Neural progenitor cell (in vitro differentiated cells): Measurements from ENCODE around the gene PCCA. TPM values are rescaled to one million over a fixed set of nuclear protein-coding genes. Genes with fewer than 3 reads are reported as not detected.

Experiments used
- DNase-seq: peaks from one replicate; pipeline ENCODE4 v3.0.0-alpha.2; 2016; ENCODE audit warnings: low spot score
- H2AFZ ChIP-seq: fragments of 200-600 bp; sonication (generic); replicated peaks from 2 replicates; pipeline ENCODE4 v1.6.1; 2016; ENCODE audit warnings: antibody characterized with exemption
- H3F3A ChIP-seq: fragments of 200-600 bp; sonication (generic); 2 replicates; pipeline ENCODE4 v1.6.1; 2016; ENCODE audit warnings: antibody characterized with exemption, low read depth
- H3K27ac ChIP-seq: fragments of 200-600 bp; sonication (generic); 2 replicates; pipeline ENCODE4 v1.5.1; 2016; ENCODE audit warnings: mild to moderate bottlenecking
- H3K27me3 ChIP-seq: fragments of 200-600 bp; sonication (generic); 2 replicates; pipeline ENCODE4 v1.6.1; 2016; ENCODE audit warnings: mild to moderate bottlenecking, moderate library complexity
- H3K36me3 ChIP-seq: fragments of 200-600 bp; sonication (generic); 2 replicates; pipeline ENCODE4 v1.5.1; 2016
- H3K4me1 ChIP-seq: fragments of 200-600 bp; sonication (generic); 2 replicates; pipeline ENCODE4 v1.6.1; 2016; ENCODE audit warnings: mixed run types
- H3K4me2 ChIP-seq: fragments of 200-600 bp; sonication (generic); 2 replicates; pipeline ENCODE4 v1.6.1; 2016
- H3K4me3 ChIP-seq: fragments of 200-600 bp; sonication (generic); 2 replicates; pipeline ENCODE4 v1.5.1; 2016
- H3K79me2 ChIP-seq: fragments of 200-600 bp; sonication (generic); 2 replicates; pipeline ENCODE4 v1.6.1; 2016; ENCODE audit warnings: low read depth
- H3K9ac ChIP-seq: fragments of 200-600 bp; sonication (generic); 2 replicates; pipeline ENCODE4 v1.6.1; 2016
- H3K9me3 ChIP-seq: fragments of 200-600 bp; sonication (generic); 2 replicates; pipeline ENCODE4 v1.5.1; 2016; ENCODE audit warnings: low read depth
- H4K20me1 ChIP-seq: fragments of 200-600 bp; sonication (generic); 2 replicates; pipeline ENCODE4 v1.6.1; 2016; ENCODE audit warnings: low read depth
- H3K27ac Mint-ChIP-seq: 3 replicates; pipeline ENCODE4 v1.8.0; 2021; ENCODE audit warnings: mixed read lengths
- H3K27me3 Mint-ChIP-seq: 2 replicates; pipeline ENCODE4 v1.8.0; 2022; ENCODE audit warnings: low read depth, mild to moderate bottlenecking, inconsistent platforms, moderate library complexity, mixed read lengths; ENCODE audit not compliant: insufficient read depth
- H3K36me3 Mint-ChIP-seq: 3 replicates; pipeline ENCODE4 v1.8.0; 2021; ENCODE audit warnings: mixed read lengths
- H3K4me1 Mint-ChIP-seq: 3 replicates; pipeline ENCODE4 v1.8.0; 2021; ENCODE audit warnings: mixed read lengths
- H3K4me3 Mint-ChIP-seq: 3 replicates; pipeline ENCODE4 v1.8.0; 2021; ENCODE audit warnings: mild to moderate bottlenecking, moderate library complexity, mixed read lengths
- H3K9me3 Mint-ChIP-seq: 3 replicates; pipeline ENCODE4 v1.8.0; 2020; ENCODE audit warnings: mixed read lengths
- EZH2 ChIP-seq: fragments of 200-600 bp; sonication (generic); IDR thresholded peaks from 2 replicates; pipeline ENCODE4 v1.6.1; 2017; ENCODE audit warnings: antibody characterized with exemption, mild to moderate bottlenecking, moderate library complexity
- EZH2phosphoT487 ChIP-seq: fragments of 200-600 bp; sonication (generic); IDR thresholded peaks from 2 replicates; pipeline ENCODE4 v1.6.1; 2017; ENCODE audit warnings: antibody characterized with exemption
- total RNA-seq: library from RNA; depleted of rRNA; stranded (reverse); fragments of >200 nt; gene quantifications from 2 replicates; pipeline ENCODE4 v1.2.3, GENCODE V29; 2015; ENCODE audit warnings: low replicate concordance
- TF ChIP-seq, protein P1 (sequence below): fragments of 200-600 bp; sonication (generic); IDR thresholded peaks from 2 replicates; pipeline ENCODE4 v1.5.1; 2017; ENCODE audit warnings: antibody characterized with exemption, mild to moderate bottlenecking

The PCCA gene
- total RNA-seq, 1 donor from 2014 or later = 60.6 TPM

DNA sequence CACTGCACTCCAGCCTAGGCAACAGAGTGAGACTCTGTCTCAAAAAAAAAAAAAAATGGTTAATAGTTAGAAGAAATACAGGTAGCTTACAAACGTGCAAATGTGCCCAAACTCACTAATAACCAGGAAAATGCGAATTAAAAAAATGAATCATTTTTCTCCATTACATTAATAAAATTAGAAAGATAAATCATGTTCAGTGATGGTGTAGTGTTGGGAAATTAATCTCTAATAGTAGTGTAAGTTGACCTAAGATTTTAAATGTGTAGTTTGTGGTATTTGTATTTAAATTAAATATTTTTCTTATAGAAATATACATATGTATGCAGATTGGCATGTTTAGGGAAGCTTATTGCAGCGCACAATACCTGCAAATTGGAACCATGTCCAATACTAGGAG lies 57.6 kb downstream of the PCCA start:
- Histone ChIP-seq H3K27me3 (no peaks in the 10 kb centered on the region), H3K9me3 (no peaks in the 10 kb centered on the region), H4K20me1 (no peaks in the 10 kb centered on the region), H3K27ac (no peak overlapping the region), H3K36me3 (no peaks in the 10 kb centered on the region), H3K4me1 (peaks cover 12% of the 10 kb centered on the region), H3K4me3 (no peak overlapping the region), H3K9ac (no peak overlapping the region), H2AFZ (no peak overlapping the region), H3K79me2 (peaks cover 6% of the 10 kb centered on the region), H3K4me2 (no peak overlapping the region), H3F3A (peaks cover 18% of the 10 kb centered on the region)
- TF ChIP-seq EZH2 (no peak), EZH2phosphoT487 (no peak)
- TF ChIP-seq, protein P1, sequence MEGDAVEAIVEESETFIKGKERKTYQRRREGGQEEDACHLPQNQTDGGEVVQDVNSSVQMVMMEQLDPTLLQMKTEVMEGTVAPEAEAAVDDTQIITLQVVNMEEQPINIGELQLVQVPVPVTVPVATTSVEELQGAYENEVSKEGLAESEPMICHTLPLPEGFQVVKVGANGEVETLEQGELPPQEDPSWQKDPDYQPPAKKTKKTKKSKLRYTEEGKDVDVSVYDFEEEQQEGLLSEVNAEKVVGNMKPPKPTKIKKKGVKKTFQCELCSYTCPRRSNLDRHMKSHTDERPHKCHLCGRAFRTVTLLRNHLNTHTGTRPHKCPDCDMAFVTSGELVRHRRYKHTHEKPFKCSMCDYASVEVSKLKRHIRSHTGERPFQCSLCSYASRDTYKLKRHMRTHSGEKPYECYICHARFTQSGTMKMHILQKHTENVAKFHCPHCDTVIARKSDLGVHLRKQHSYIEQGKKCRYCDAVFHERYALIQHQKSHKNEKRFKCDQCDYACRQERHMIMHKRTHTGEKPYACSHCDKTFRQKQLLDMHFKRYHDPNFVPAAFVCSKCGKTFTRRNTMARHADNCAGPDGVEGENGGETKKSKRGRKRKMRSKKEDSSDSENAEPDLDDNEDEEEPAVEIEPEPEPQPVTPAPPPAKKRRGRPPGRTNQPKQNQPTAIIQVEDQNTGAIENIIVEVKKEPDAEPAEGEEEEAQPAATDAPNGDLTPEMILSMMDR = no peak
- peaks cover 6% of the 10 kb centered on the region for H3K27me3 Mint-ChIP-seq
- no peaks in the 10 kb centered on the region for H3K4me1 Mint-ChIP-seq
- no peak overlapping the region for H3K27ac Mint-ChIP-seq
- peaks cover 17% of the 10 kb centered on the region for H3K9me3 Mint-ChIP-seq
- H3K36me3 Mint-ChIP-seq = peaks cover 41% of the 10 kb centered on the region
- no peak overlapping the region for H3K4me3 Mint-ChIP-seq
- DNase-seq = no peak

DNA sequence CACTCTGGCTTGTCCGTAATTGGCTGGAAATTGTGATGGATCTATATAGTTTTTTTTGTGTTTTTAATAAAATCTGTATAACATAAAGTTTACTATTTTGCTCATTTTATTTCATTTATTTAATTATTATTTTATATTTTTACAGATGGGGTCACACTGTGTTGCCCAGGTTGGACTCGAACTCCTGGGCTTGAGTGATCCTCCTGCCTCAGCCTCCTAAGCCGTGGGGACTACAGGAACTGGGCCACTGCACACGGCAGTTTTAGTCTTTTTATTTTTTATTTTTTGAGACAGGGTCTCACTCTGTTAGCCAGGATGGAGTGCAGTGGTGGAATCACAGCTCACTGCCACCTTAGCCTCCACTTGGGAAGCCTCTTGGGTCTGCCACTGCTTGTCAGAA lies 58.9 kb downstream of the PCCA start:
- no peak overlapping the region for H3K4me3 Mint-ChIP-seq
- H3K4me2 ChIP-seq = no peak overlapping the region

DNA sequence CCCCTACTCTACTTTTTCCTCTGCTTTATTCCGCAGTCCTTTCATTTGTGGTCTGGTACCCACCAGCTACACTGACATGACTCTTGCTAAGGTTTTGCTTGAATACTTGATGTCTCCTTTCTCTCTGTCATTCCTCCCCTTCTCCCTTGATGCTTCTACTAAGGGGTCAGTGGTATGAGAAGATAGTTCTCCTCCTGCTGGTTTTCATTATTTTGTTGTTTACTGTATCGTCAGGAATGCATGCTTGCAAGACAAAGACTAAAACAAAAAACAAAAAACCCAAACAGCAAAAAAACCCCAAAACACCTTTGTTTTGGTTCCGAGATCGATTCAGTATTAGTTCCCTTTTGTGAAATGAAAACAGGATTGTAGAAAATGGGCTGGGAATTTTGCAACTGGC lies 59.5 kb downstream of the PCCA start:
- H3K27ac Mint-ChIP-seq = no peak overlapping the region
- Histone ChIP-seq H3K9me3 (no peaks in the 10 kb centered on the region), H3K4me2 (no peak overlapping the region), H3K27ac (peak overlapping the region; percentile 59), H3K27me3 (no peaks in the 10 kb centered on the region), H4K20me1 (no peaks in the 10 kb centered on the region), H3K79me2 (peaks cover 11% of the 10 kb centered on the region), H2AFZ (no peak overlapping the region), H3K4me1 (peaks cover 17% of the 10 kb centered on the region), H3K36me3 (no peaks in the 10 kb centered on the region), H3K9ac (no peak overlapping the region), H3K4me3 (no peak overlapping the region), H3F3A (peaks cover 27% of the 10 kb centered on the region)
- TF ChIP-seq, protein P1 = no peak
- TF ChIP-seq EZH2phosphoT487 (no peak), EZH2 (no peak)
- H3K9me3 Mint-ChIP-seq = peaks cover 18% of the 10 kb centered on the region
- H3K27me3 Mint-ChIP-seq = peaks cover 6% of the 10 kb centered on the region
- H3K36me3 Mint-ChIP-seq = peaks cover 36% of the 10 kb centered on the region
- DNase-seq = no peak
- H3K4me1 Mint-ChIP-seq = peaks cover 5% of the 10 kb centered on the region
- no peak overlapping the region for H3K4me3 Mint-ChIP-seq

More for the DNA sequence above, 58.9 kb downstream of the PCCA start:
- no peaks in the 10 kb centered on the region for H3K9me3 ChIP-seq
- TF ChIP-seq EZH2phosphoT487 (no peak), EZH2 (no peak)
- TF ChIP-seq, protein P1 = no peak
- no peaks in the 10 kb centered on the region for H3K36me3 ChIP-seq
- peaks cover 19% of the 10 kb centered on the region for H3K9me3 Mint-ChIP-seq
- H3K36me3 Mint-ChIP-seq = peaks cover 37% of the 10 kb centered on the region
- no peaks in the 10 kb centered on the region for H4K20me1 ChIP-seq
- H3K79me2 ChIP-seq = peaks cover 7% of the 10 kb centered on the region
- no peaks in the 10 kb centered on the region for H3K4me1 Mint-ChIP-seq
- H3K9ac ChIP-seq = no peak overlapping the region
- H3K4me1 ChIP-seq = peaks cover 12% of the 10 kb centered on the region
- no peak overlapping the region for H3K27ac Mint-ChIP-seq
- no peak overlapping the region for H3K4me3 ChIP-seq
- DNase-seq = no peak
- H3K27me3 Mint-ChIP-seq = peaks cover 6% of the 10 kb centered on the region
- H2AFZ ChIP-seq = no peak overlapping the region
- H3K27ac ChIP-seq = peak overlapping the region; percentile 59
- H3F3A ChIP-seq = peaks cover 21% of the 10 kb centered on the region
- H3K27me3 ChIP-seq = no peaks in the 10 kb centered on the region
